Activated B cell treated with CpG ODN at 0.5 μM for 24 hours (primary cell): ENCODE results near the gene ACTN1. TPM values are rescaled to one million over a fixed set of nuclear protein-coding genes. Genes with fewer than 3 reads are reported as not detected.

Source experiments
- ATAC-seq: fragments of 200-7000 bp; cut with Tn5 transposase; one replicate; pipeline ENCODE4 v1.10.0; 2021; ENCODE audit warnings: low read depth, mild to moderate bottlenecking, moderate library complexity
- CTCF ChIA-PET: fragments of 350-600 bp; sonication (Branson Sonifier 250); formaldehyde crosslinking; loops from one replicate; lab custom pipeline; 2021; ENCODE audit warnings: antibody characterized with exemption; lab: Charles Lee
- POLR2A ChIA-PET: fragments of 350-600 bp; sonication (Branson Sonifier 250); formaldehyde crosslinking; loops from one replicate; lab custom pipeline; 2021; ENCODE audit warnings: antibody characterized with exemption; lab: Charles Lee
- DNase-seq: peaks from one replicate; pipeline ENCODE4 v3.0.0; 2022
- H3K27ac Mint-ChIP-seq: one replicate; pipeline ENCODE4 v1.8.0; 2020; ENCODE audit warnings: mixed read lengths
- H3K27me3 Mint-ChIP-seq: one replicate; pipeline ENCODE4 v1.8.0; 2021; ENCODE audit warnings: mixed read lengths
- H3K36me3 Mint-ChIP-seq: one replicate; pipeline ENCODE4 v1.8.0; 2021; ENCODE audit warnings: low read depth, mixed read lengths
- H3K4me1 Mint-ChIP-seq: one replicate; pipeline ENCODE4 v1.8.0; 2021; ENCODE audit warnings: mixed read lengths
- H3K4me3 Mint-ChIP-seq: one replicate; pipeline ENCODE4 v1.8.0; 2020; ENCODE audit warnings: mild to moderate bottlenecking, mixed read lengths
- H3K9me3 Mint-ChIP-seq: one replicate; pipeline ENCODE4 v1.8.0; 2020; ENCODE audit warnings: mixed read lengths
- CTCF ChIP-seq: fragments of 200-600 bp; IDR thresholded peaks from one replicate; pipeline ENCODE4 v1.8.0; 2022; ENCODE audit warnings: antibody characterized with exemption, mild to moderate bottlenecking
- intact Hi-C: fragments of 100-400 bp; cut with micrococcal nuclease; formaldehyde crosslinking; loops from one replicate; pipeline ENCODE4 v1.15.1; 2024
- total RNA-seq: library from RNA; stranded (reverse); gene quantifications from 2 replicates; pipeline ENCODE4 v1.2.3, GENCODE V29; 2022

Gene ACTN1
- total RNA-seq, 1 donor from 2014 or later: 0.22 TPM

GRCh38 chr14:68918612-68919011 is 60.5 kb downstream of the ACTN1 start:
- ATAC-seq (no peak), DNase-seq (no peak)
- H3K27ac Mint-ChIP-seq: no peak overlapping the region
- no peak overlapping the region for H3K4me3 Mint-ChIP-seq
- ChIA-PET CTCF (no interaction called here), POLR2A (no interaction called here)
- H3K9me3 Mint-ChIP-seq: no peaks in the 10 kb centered on the region
- no peaks in the 10 kb centered on the region for H3K4me1 Mint-ChIP-seq
- no peak for TF ChIP-seq CTCF
- H3K27me3 Mint-ChIP-seq: no peaks in the 10 kb centered on the region
- intact Hi-C loops: no loop called here
- H3K36me3 Mint-ChIP-seq: no peaks in the 10 kb centered on the region

GRCh38 chr14:68916358-68916941 is 62.7 kb downstream of the ACTN1 start:
- no peak for TF ChIP-seq CTCF
- Mint-ChIP-seq H3K36me3 (no peaks in the 10 kb centered on the region), H3K27ac (no peak overlapping the region), H3K4me1 (peaks cover under 1% of the 10 kb centered on the region), H3K4me3 (no peak overlapping the region), H3K27me3 (no peaks in the 10 kb centered on the region), H3K9me3 (no peaks in the 10 kb centered on the region)
- ChIA-PET CTCF (no interaction called here), POLR2A (no interaction called here)
- no peak for ATAC-seq
- no peak for DNase-seq
- intact Hi-C loops: no loop called here

- Mint-ChIP-seq H3K27ac (no peak overlapping the region), H3K4me1 (peaks cover 8% of the 10 kb centered on the region), H3K27me3 (peaks cover 6% of the 10 kb centered on the region), H3K36me3 (no peaks in the 10 kb centered on the region), H3K4me3 (no peak overlapping the region), H3K9me3 (no peaks in the 10 kb centered on the region)
- intact Hi-C loops: loop anchor here (5.0 kb wide), 1 partner anchor 179 kb away; no protein-coding TSS in a partner anchor
- no peak for TF ChIP-seq CTCF
- no peak for DNase-seq
- ChIA-PET POLR2A (no interaction called here), CTCF (interaction anchor here (0.9 kb wide), 1 partner anchor 33 kb away, joined by 4 read pairs; no protein-coding TSS in a partner anchor)
- no peak for ATAC-seq
Observed at GRCh38 chr14:68913516-68913915, 65.6 kb downstream of the ACTN1 start.

GRCh38 chr14:68911594-68912227 is 67.4 kb downstream of the ACTN1 start:
- POLR2A ChIA-PET: no interaction called here

More at GRCh38 chr14:68911594-68912227, 67.4 kb downstream of the ACTN1 start:
- intact Hi-C loops: loop anchor here (1.0 to 5.0 kb wide), 2 partner anchors 181 to 196 kb away; no protein-coding TSS in a partner anchor
- no peak overlapping the region for H3K27ac Mint-ChIP-seq
- CTCF ChIA-PET: interaction anchor here (0.6 to 1.1 kb wide), 4 partner anchors 13 to 978 kb away, joined by 3 to 4 read pairs (median 3); no protein-coding TSS in a partner anchor
- no peaks in the 10 kb centered on the region for H3K36me3 Mint-ChIP-seq
- peaks cover 8% of the 10 kb centered on the region for H3K4me1 Mint-ChIP-seq
- ATAC-seq (peak; percentile 91), DNase-seq (peak; percentile 37)
- no peaks in the 10 kb centered on the region for H3K9me3 Mint-ChIP-seq
- TF ChIP-seq CTCF: peak; percentile 66
- peaks cover 6% of the 10 kb centered on the region for H3K27me3 Mint-ChIP-seq
- H3K4me3 Mint-ChIP-seq: no peak overlapping the region
